K562 (cell line): ENCODE measurements around the gene KDM2A. TPM values are rescaled to one million over a fixed set of nuclear protein-coding genes. Genes with fewer than 3 reads are reported as not detected.

Source experiments
- BACH1 ChIP-seq: fragments of 200-800 bp; sonication (Bioruptor generic); IDR thresholded peaks from 2 replicates; pipeline ENCODE4 v1.6.1; 2016; ENCODE audit warnings: missing genetic modification characterization, missing compliant biosample characterization
- DPF2 ChIP-seq: fragments of 450-650 bp; IDR thresholded peaks from 2 replicates; pipeline ENCODE4 v1.6.1; 2016
- FIP1L1 ChIP-seq: fragments of 200-400 bp; formaldehyde crosslinking; IDR thresholded peaks from 2 replicates; pipeline ENCODE4 v1.6.1; 2018; ENCODE audit warnings: mild to moderate bottlenecking, low read depth, low read length; ENCODE audit not compliant: poor library complexity, severe bottlenecking
- IFI16 ChIP-seq: fragments of 250-450 bp; sonication (Bioruptor Pico); IDR thresholded peaks from 2 replicates; pipeline ENCODE4 v2.1.2; 2022; ENCODE audit warnings: mild to moderate bottlenecking, inconsistent platforms
- ILF3 ChIP-seq: fragments of 450-650 bp; IDR thresholded peaks from 2 replicates; pipeline ENCODE4 v1.6.1; 2018; ENCODE audit warnings: antibody characterized with exemption, mild to moderate bottlenecking, moderate library complexity, borderline replicate concordance
- PCBP1 ChIP-seq: fragments of 200-400 bp; formaldehyde crosslinking; IDR thresholded peaks from 2 replicates; pipeline ENCODE4 v1.6.1; 2018; ENCODE audit warnings: mild to moderate bottlenecking, low read depth, low read length; ENCODE audit not compliant: poor library complexity, severe bottlenecking
- RBFOX2 ChIP-seq: fragments of 200-400 bp; formaldehyde crosslinking; IDR thresholded peaks from 2 replicates; pipeline ENCODE4 v1.6.1; 2017; ENCODE audit warnings: low read depth, mild to moderate bottlenecking, low read length, moderate library complexity
- TAF1 ChIP-seq: IDR thresholded peaks from 2 replicates; pipeline ENCODE4 v1.6.1; 2011; ENCODE audit warnings: mild to moderate bottlenecking, low read length, moderate library complexity; ENCODE audit not compliant: insufficient read depth, control insufficient read depth, severe bottlenecking; ENCODE audit errors: extremely low read depth
- ZFX ChIP-seq: sonication (generic); formaldehyde crosslinking; IDR thresholded peaks from 2 replicates; pipeline ENCODE4 v1.8.0; 2022; ENCODE audit warnings: mild to moderate bottlenecking, missing genetic modification reagents, moderate library complexity
- ZNF184 ChIP-seq: sonication (generic); formaldehyde crosslinking; IDR thresholded peaks from 2 replicates; pipeline ENCODE4 v1.5.0; 2020; ENCODE audit warnings: missing genetic modification reagents
- polyA plus RNA-seq, 8 experiments: library from polyadenylated mRNA; depleted of rRNA in 4 of 8; stranded (reverse) in 5 of 8; unstranded in 3 of 8; fragments of >200 nt; fragmentation: Nextera tagmentation in 2 of 8; fragmentation: Illumina TruSeq in 1 of 8; extraction: Ambion mirVana in 2 of 8; extraction: Trizol in 1 of 8; gene quantifications; 2 replicates each; pipeline versions ENCODE4 v1.2.1 to v1.2.3, GENCODE V29; 2011 to 2014; ENCODE audit warnings: inconsistent platforms in 1 of 8, missing spikeins in 1 of 8
- total RNA-seq, 7 experiments: library from RNA; depleted of rRNA in 6 of 7; stranded (reverse); fragments of >200 nt in 6 of 7; fragmentation: Illumina TruSeq in 2 of 7; extraction: Trizol in 2 of 7; gene quantifications; 2 replicates each; pipeline versions ENCODE4 v1.2.1 to v1.2.3, GENCODE V29; 2011 to 2021; ENCODE audit warnings: low replicate concordance in 1 of 7
- TF ChIP-seq, protein P1 (sequence below): sonication (generic); formaldehyde crosslinking; IDR thresholded peaks from 2 replicates; pipeline ENCODE4 v1.8.0; 2022; ENCODE audit warnings: mild to moderate bottlenecking, missing genetic modification reagents
- TF ChIP-seq, protein P2 (sequence below): fragments of 150-350 bp; IDR thresholded peaks from 2 replicates; pipeline ENCODE4 v1.6.1; 2014; ENCODE audit warnings: low read depth, mild to moderate bottlenecking, low read length, borderline replicate concordance
- TF ChIP-seq, protein P3 (sequence below): fragments of 450-650 bp; IDR thresholded peaks from 2 replicates; pipeline ENCODE4 v1.6.1; 2014; ENCODE audit warnings: low read depth, mild to moderate bottlenecking, moderate library complexity, borderline replicate concordance
- TF ChIP-seq, protein P4 (sequence below): fragments of 250-450 bp; sonication (Bioruptor Pico); IDR thresholded peaks from 2 replicates; pipeline ENCODE4 v1.4.0; 2020; ENCODE audit warnings: mild to moderate bottlenecking, moderate library complexity, borderline replicate concordance

Gene KDM2A
- total and polyA plus RNA-seq, 9 of the 15 experiments (the other 6 are each of a cell fraction or from before 2014, with no cell fraction given): 5.0 to 39.3 (median 21.3) TPM

GRCh38 chr11:67240576-67241389, 121.7 kb downstream of the KDM2A start (continued):
- TF ChIP-seq RBFOX2 (no peak), ZNF184 (no peak), PCBP1 (no peak), FIP1L1 (no peak), IFI16 (no peak), BACH1 (tag) (no peak), ZFX (no peak), ILF3 (no peak), DPF2 (no peak), TAF1 (peak; percentile 41)
- TF ChIP-seq, protein P1, sequence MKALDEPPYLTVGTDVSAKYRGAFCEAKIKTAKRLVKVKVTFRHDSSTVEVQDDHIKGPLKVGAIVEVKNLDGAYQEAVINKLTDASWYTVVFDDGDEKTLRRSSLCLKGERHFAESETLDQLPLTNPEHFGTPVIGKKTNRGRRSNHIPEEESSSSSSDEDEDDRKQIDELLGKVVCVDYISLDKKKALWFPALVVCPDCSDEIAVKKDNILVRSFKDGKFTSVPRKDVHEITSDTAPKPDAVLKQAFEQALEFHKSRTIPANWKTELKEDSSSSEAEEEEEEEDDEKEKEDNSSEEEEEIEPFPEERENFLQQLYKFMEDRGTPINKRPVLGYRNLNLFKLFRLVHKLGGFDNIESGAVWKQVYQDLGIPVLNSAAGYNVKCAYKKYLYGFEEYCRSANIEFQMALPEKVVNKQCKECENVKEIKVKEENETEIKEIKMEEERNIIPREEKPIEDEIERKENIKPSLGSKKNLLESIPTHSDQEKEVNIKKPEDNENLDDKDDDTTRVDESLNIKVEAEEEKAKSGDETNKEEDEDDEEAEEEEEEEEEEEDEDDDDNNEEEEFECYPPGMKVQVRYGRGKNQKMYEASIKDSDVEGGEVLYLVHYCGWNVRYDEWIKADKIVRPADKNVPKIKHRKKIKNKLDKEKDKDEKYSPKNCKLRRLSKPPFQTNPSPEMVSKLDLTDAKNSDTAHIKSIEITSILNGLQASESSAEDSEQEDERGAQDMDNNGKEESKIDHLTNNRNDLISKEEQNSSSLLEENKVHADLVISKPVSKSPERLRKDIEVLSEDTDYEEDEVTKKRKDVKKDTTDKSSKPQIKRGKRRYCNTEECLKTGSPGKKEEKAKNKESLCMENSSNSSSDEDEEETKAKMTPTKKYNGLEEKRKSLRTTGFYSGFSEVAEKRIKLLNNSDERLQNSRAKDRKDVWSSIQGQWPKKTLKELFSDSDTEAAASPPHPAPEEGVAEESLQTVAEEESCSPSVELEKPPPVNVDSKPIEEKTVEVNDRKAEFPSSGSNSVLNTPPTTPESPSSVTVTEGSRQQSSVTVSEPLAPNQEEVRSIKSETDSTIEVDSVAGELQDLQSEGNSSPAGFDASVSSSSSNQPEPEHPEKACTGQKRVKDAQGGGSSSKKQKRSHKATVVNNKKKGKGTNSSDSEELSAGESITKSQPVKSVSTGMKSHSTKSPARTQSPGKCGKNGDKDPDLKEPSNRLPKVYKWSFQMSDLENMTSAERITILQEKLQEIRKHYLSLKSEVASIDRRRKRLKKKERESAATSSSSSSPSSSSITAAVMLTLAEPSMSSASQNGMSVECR (CRISPR knock-in tag): peak; percentile 77; the same call in 1 of the 2 replicates
- TF ChIP-seq, protein P2, sequence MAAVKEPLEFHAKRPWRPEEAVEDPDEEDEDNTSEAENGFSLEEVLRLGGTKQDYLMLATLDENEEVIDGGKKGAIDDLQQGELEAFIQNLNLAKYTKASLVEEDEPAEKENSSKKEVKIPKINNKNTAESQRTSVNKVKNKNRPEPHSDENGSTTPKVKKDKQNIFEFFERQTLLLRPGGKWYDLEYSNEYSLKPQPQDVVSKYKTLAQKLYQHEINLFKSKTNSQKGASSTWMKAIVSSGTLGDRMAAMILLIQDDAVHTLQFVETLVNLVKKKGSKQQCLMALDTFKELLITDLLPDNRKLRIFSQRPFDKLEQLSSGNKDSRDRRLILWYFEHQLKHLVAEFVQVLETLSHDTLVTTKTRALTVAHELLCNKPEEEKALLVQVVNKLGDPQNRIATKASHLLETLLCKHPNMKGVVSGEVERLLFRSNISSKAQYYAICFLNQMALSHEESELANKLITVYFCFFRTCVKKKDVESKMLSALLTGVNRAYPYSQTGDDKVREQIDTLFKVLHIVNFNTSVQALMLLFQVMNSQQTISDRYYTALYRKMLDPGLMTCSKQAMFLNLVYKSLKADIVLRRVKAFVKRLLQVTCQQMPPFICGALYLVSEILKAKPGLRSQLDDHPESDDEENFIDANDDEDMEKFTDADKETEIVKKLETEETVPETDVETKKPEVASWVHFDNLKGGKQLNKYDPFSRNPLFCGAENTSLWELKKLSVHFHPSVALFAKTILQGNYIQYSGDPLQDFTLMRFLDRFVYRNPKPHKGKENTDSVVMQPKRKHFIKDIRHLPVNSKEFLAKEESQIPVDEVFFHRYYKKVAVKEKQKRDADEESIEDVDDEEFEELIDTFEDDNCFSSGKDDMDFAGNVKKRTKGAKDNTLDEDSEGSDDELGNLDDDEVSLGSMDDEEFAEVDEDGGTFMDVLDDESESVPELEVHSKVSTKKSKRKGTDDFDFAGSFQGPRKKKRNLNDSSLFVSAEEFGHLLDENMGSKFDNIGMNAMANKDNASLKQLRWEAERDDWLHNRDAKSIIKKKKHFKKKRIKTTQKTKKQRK: no peak
- TF ChIP-seq, protein P3, sequence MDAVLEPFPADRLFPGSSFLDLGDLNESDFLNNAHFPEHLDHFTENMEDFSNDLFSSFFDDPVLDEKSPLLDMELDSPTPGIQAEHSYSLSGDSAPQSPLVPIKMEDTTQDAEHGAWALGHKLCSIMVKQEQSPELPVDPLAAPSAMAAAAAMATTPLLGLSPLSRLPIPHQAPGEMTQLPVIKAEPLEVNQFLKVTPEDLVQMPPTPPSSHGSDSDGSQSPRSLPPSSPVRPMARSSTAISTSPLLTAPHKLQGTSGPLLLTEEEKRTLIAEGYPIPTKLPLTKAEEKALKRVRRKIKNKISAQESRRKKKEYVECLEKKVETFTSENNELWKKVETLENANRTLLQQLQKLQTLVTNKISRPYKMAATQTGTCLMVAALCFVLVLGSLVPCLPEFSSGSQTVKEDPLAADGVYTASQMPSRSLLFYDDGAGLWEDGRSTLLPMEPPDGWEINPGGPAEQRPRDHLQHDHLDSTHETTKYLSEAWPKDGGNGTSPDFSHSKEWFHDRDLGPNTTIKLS: peak; percentile 58; the same call in 1 of the 2 replicates
- TF ChIP-seq, protein P4, sequence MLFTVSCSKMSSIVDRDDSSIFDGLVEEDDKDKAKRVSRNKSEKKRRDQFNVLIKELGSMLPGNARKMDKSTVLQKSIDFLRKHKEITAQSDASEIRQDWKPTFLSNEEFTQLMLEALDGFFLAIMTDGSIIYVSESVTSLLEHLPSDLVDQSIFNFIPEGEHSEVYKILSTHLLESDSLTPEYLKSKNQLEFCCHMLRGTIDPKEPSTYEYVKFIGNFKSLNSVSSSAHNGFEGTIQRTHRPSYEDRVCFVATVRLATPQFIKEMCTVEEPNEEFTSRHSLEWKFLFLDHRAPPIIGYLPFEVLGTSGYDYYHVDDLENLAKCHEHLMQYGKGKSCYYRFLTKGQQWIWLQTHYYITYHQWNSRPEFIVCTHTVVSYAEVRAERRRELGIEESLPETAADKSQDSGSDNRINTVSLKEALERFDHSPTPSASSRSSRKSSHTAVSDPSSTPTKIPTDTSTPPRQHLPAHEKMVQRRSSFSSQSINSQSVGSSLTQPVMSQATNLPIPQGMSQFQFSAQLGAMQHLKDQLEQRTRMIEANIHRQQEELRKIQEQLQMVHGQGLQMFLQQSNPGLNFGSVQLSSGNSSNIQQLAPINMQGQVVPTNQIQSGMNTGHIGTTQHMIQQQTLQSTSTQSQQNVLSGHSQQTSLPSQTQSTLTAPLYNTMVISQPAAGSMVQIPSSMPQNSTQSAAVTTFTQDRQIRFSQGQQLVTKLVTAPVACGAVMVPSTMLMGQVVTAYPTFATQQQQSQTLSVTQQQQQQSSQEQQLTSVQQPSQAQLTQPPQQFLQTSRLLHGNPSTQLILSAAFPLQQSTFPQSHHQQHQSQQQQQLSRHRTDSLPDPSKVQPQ: no peak
